ENCODE data around the gene APLNR. TPM values are rescaled to one million over a fixed set of nuclear protein-coding genes. Genes with fewer than 3 reads are reported as not detected.

Gene APLNR
- total RNA-seq, 2 experiments from 2014 or later: not detected

GRCh38 chr11:57262157-57262556, 25.1 kb upstream of the APLNR start:
- no peak overlapping the region for H3K4me3 Mint-ChIP-seq
- DNase-seq: no peak
- peaks cover 11% of the 10 kb centered on the region for H3K9me3 Mint-ChIP-seq
- peaks cover 10% of the 10 kb centered on the region for H3K27me3 Mint-ChIP-seq
- H3K4me1 Mint-ChIP-seq: no peaks in the 10 kb centered on the region
- no peaks in the 10 kb centered on the region for H3K36me3 Mint-ChIP-seq
- no peak overlapping the region for H3K27ac Mint-ChIP-seq

GRCh38 chr11:57260937-57261783, 24.1 kb upstream of the APLNR start:
- H3K36me3 Mint-ChIP-seq: no peaks in the 10 kb centered on the region
- no peak for DNase-seq
- no peak overlapping the region for H3K4me3 Mint-ChIP-seq
- H3K27me3 Mint-ChIP-seq: peaks cover 10% of the 10 kb centered on the region
- H3K4me1 Mint-ChIP-seq: no peaks in the 10 kb centered on the region
- H3K9me3 Mint-ChIP-seq: peaks cover 14% of the 10 kb centered on the region
- no peak overlapping the region for H3K27ac Mint-ChIP-seq

- Mint-ChIP-seq H3K36me3 (no peaks in the 10 kb centered on the region), H3K27me3 (peaks cover 12% of the 10 kb centered on the region), H3K4me3 (no peak overlapping the region), H3K4me1 (no peaks in the 10 kb centered on the region), H3K27ac (no peak overlapping the region), H3K9me3 (peaks cover 9% of the 10 kb centered on the region)
- no peak for DNase-seq
Observed at GRCh38 chr11:57256119-57256518, 19.1 kb upstream of the APLNR start.

- DNase-seq: no peak
- H3K9me3 Mint-ChIP-seq: peaks cover 9% of the 10 kb centered on the region
- no peak overlapping the region for H3K4me3 Mint-ChIP-seq
- no peak overlapping the region for H3K27ac Mint-ChIP-seq
- no peaks in the 10 kb centered on the region for H3K36me3 Mint-ChIP-seq
- H3K4me1 Mint-ChIP-seq: no peaks in the 10 kb centered on the region
- H3K27me3 Mint-ChIP-seq: peaks cover 12% of the 10 kb centered on the region
Observed at GRCh38 chr11:57255618-57256017, 18.6 kb upstream of the APLNR start.

- H3K4me3 Mint-ChIP-seq: no peak overlapping the region
- no peak for DNase-seq
- H3K27me3 Mint-ChIP-seq: peaks cover 12% of the 10 kb centered on the region
- peaks cover 9% of the 10 kb centered on the region for H3K9me3 Mint-ChIP-seq
- no peaks in the 10 kb centered on the region for H3K4me1 Mint-ChIP-seq
- no peaks in the 10 kb centered on the region for H3K36me3 Mint-ChIP-seq
- no peak overlapping the region for H3K27ac Mint-ChIP-seq
Observed at GRCh38 chr11:57254631-57255030, 17.6 kb upstream of the APLNR start.

- H3K9me3 Mint-ChIP-seq: peaks cover 5% of the 10 kb centered on the region
Observed at GRCh38 chr11:57251491-57252104, 14.5 kb upstream of the APLNR start.

GRCh38 chr11:57251037-57251436, 14.0 kb upstream of the APLNR start:
- no peaks in the 10 kb centered on the region for H3K4me1 Mint-ChIP-seq
- DNase-seq: no peak
- H3K4me3 Mint-ChIP-seq: no peak overlapping the region
- H3K27me3 Mint-ChIP-seq: peaks cover 18% of the 10 kb centered on the region
- H3K9me3 Mint-ChIP-seq: peaks cover under 1% of the 10 kb centered on the region
- H3K27ac Mint-ChIP-seq: no peak overlapping the region
- no peaks in the 10 kb centered on the region for H3K36me3 Mint-ChIP-seq

More at GRCh38 chr11:57251491-57252104, 14.5 kb upstream of the APLNR start:
- peaks cover 18% of the 10 kb centered on the region for H3K27me3 Mint-ChIP-seq
- no peak overlapping the region for H3K27ac Mint-ChIP-seq
- no peak for DNase-seq
- H3K4me3 Mint-ChIP-seq: no peak overlapping the region
- no peaks in the 10 kb centered on the region for H3K36me3 Mint-ChIP-seq
- no peaks in the 10 kb centered on the region for H3K4me1 Mint-ChIP-seq

- no peaks in the 10 kb centered on the region for H3K36me3 Mint-ChIP-seq
- H3K4me3 Mint-ChIP-seq: no peak overlapping the region
- H3K27ac Mint-ChIP-seq: no peak overlapping the region
- no peaks in the 10 kb centered on the region for H3K4me1 Mint-ChIP-seq
- H3K9me3 Mint-ChIP-seq: no peaks in the 10 kb centered on the region
- DNase-seq: peak; percentile 43
- H3K27me3 Mint-ChIP-seq: peaks cover 18% of the 10 kb centered on the region
Observed at GRCh38 chr11:57249384-57250319, 12.6 kb upstream of the APLNR start.

- no peak overlapping the region for H3K27ac Mint-ChIP-seq
- peak; percentile 19 for DNase-seq
- H3K4me3 Mint-ChIP-seq: no peak overlapping the region
- H3K36me3 Mint-ChIP-seq: no peaks in the 10 kb centered on the region
- no peaks in the 10 kb centered on the region for H3K4me1 Mint-ChIP-seq
- H3K27me3 Mint-ChIP-seq: peaks cover 18% of the 10 kb centered on the region
- no peaks in the 10 kb centered on the region for H3K9me3 Mint-ChIP-seq
Observed at GRCh38 chr11:57248780-57249383, 11.8 kb upstream of the APLNR start.

GRCh38 chr11:57244911-57245310, 7.9 kb upstream of the APLNR start:
- H3K36me3 Mint-ChIP-seq: no peaks in the 10 kb centered on the region
- no peaks in the 10 kb centered on the region for H3K4me1 Mint-ChIP-seq
- no peak overlapping the region for H3K27ac Mint-ChIP-seq
- peaks cover 6% of the 10 kb centered on the region for H3K27me3 Mint-ChIP-seq
- no peak for DNase-seq
- H3K4me3 Mint-ChIP-seq: no peak overlapping the region
- no peaks in the 10 kb centered on the region for H3K9me3 Mint-ChIP-seq

GRCh38 chr11:57241353-57241972, 4.4 kb upstream of the APLNR start:
- peaks cover 23% of the 10 kb centered on the region for H3K27me3 Mint-ChIP-seq
- H3K9me3 Mint-ChIP-seq: no peaks in the 10 kb centered on the region
- H3K27ac Mint-ChIP-seq: no peak overlapping the region
- peaks cover 2% of the 10 kb centered on the region for H3K4me1 Mint-ChIP-seq
- no peak for DNase-seq
- no peaks in the 10 kb centered on the region for H3K36me3 Mint-ChIP-seq
- no peak overlapping the region for H3K4me3 Mint-ChIP-seq

GRCh38 chr11:57240757-57241156, 3.7 kb upstream of the APLNR start:
- DNase-seq: no peak
- Mint-ChIP-seq H3K27ac (no peak overlapping the region), H3K4me1 (peaks cover 2% of the 10 kb centered on the region), H3K9me3 (no peaks in the 10 kb centered on the region), H3K27me3 (peaks cover 29% of the 10 kb centered on the region), H3K4me3 (no peak overlapping the region), H3K36me3 (no peaks in the 10 kb centered on the region)

- Mint-ChIP-seq H3K27me3 (peaks cover 35% of the 10 kb centered on the region), H3K4me3 (no peak overlapping the region)
Observed at GRCh38 chr11:57240007-57240406, 3.0 kb upstream of the APLNR start.

GRCh38 chr11:57239348-57239747, 2.3 kb upstream of the APLNR start:
- peaks cover 42% of the 10 kb centered on the region for H3K27me3 Mint-ChIP-seq

More at GRCh38 chr11:57240007-57240406, 3.0 kb upstream of the APLNR start:
- H3K36me3 Mint-ChIP-seq: no peaks in the 10 kb centered on the region
- peaks cover 2% of the 10 kb centered on the region for H3K4me1 Mint-ChIP-seq
- no peaks in the 10 kb centered on the region for H3K9me3 Mint-ChIP-seq
- DNase-seq: no peak
- H3K27ac Mint-ChIP-seq: no peak overlapping the region

More at GRCh38 chr11:57239348-57239747, 2.3 kb upstream of the APLNR start:
- no peak for DNase-seq
- Mint-ChIP-seq H3K27ac (no peak overlapping the region), H3K4me1 (peaks cover 2% of the 10 kb centered on the region), H3K4me3 (no peak overlapping the region), H3K36me3 (no peaks in the 10 kb centered on the region), H3K9me3 (no peaks in the 10 kb centered on the region)

Measured in activated naive CD8-positive, alpha-beta T cell treated with anti-CD3 and anti-CD28 coated beads for 36 hours (primary cell).